KMS-11 (cell line): ENCODE measurements around the gene PLS1.

Experiments
- H2AFZ ChIP-seq: fragments of 200-600 bp; sonication (generic); 2 replicates; pipeline ENCODE4 v1.6.1; 2016; ENCODE audit warnings: antibody characterized with exemption, mixed run types, low read depth
- H3K27ac ChIP-seq: fragments of 200-600 bp; sonication (generic); 2 replicates; pipeline ENCODE4 v1.6.1; 2016; ENCODE audit warnings: mild to moderate bottlenecking, mixed run types
- H3K27me3 ChIP-seq: fragments of 200-600 bp; sonication (generic); 2 replicates; pipeline ENCODE4 v1.6.1; 2017; ENCODE audit warnings: mild to moderate bottlenecking, low read depth, mixed run types, moderate library complexity; ENCODE audit not compliant: insufficient read depth
- H3K36me3 ChIP-seq: fragments of 200-600 bp; sonication (generic); 2 replicates; pipeline ENCODE4 v1.6.1; 2017; ENCODE audit warnings: mild to moderate bottlenecking, mixed run types; ENCODE audit not compliant: insufficient read depth
- H3K4me1 ChIP-seq: fragments of 200-600 bp; sonication (generic); 2 replicates; pipeline ENCODE4 v1.6.1; 2016; ENCODE audit warnings: mild to moderate bottlenecking, low read depth, mixed run types; ENCODE audit not compliant: poor library complexity, severe bottlenecking
- H3K4me2 ChIP-seq: fragments of 200-600 bp; sonication (generic); 2 replicates; pipeline ENCODE4 v1.7.0; 2016; ENCODE audit warnings: mild to moderate bottlenecking, mixed run types
- H3K4me3 ChIP-seq: fragments of 200-600 bp; sonication (generic); IDR thresholded peaks from 2 replicates; pipeline ENCODE4 v1.6.1; 2017; ENCODE audit warnings: low read depth, low read length, mixed read lengths; ENCODE audit not compliant: insufficient read depth
- H3K79me2 ChIP-seq: fragments of 200-600 bp; sonication (generic); 2 replicates; pipeline ENCODE4 v1.6.1; 2016; ENCODE audit warnings: low read depth, mixed run types; ENCODE audit not compliant: insufficient read depth
- H3K9ac ChIP-seq: fragments of 200-600 bp; sonication (generic); 2 replicates; pipeline ENCODE4 v1.6.1; 2016; ENCODE audit warnings: mild to moderate bottlenecking, mixed run types
- H4K20me1 ChIP-seq: fragments of 200-600 bp; sonication (generic); 2 replicates; pipeline ENCODE4 v1.6.1; 2016; ENCODE audit warnings: mild to moderate bottlenecking, mixed run types; ENCODE audit not compliant: insufficient read depth
- TF ChIP-seq, protein P1 (sequence below): fragments of 200-600 bp; sonication (generic); conservative IDR thresholded peaks from 2 replicates; pipeline ENCODE4 v1.6.1; 2017; ENCODE audit warnings: low read depth, mild to moderate bottlenecking, antibody characterized with exemption, low read length, moderate library complexity, mixed read lengths

Gene PLS1

DNA sequence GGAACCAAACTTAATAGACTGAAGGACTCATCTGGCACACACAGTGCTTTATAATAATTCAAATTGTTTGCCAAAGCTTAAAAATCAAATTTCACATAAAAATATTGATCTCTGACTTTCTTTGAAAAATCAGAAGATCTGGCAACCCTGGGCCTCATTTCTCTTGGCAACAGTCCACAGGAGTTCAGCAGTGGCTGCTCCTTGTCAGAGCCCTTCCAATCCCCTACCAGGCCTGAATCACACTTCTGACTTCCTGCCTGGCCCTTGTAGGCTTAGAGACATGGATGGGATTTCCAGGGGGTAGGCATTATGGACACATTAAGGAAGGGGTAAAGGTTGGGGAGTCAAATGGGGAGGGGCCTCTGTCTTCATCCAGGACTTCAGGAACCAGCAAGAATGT is 55.5 kb downstream of the PLS1 start:
- Histone ChIP-seq H3K4me3 (no peak overlapping the region), H3K4me1 (no peaks in the 10 kb centered on the region), H3K4me2 (no peak overlapping the region), H3K9ac (no peak overlapping the region), H2AFZ (no peak overlapping the region), H3K27ac (no peak overlapping the region), H3K36me3 (no peaks in the 10 kb centered on the region), H3K27me3 (no peaks in the 10 kb centered on the region), H4K20me1 (no peaks in the 10 kb centered on the region), H3K79me2 (no peaks in the 10 kb centered on the region)
- TF ChIP-seq, protein P1, sequence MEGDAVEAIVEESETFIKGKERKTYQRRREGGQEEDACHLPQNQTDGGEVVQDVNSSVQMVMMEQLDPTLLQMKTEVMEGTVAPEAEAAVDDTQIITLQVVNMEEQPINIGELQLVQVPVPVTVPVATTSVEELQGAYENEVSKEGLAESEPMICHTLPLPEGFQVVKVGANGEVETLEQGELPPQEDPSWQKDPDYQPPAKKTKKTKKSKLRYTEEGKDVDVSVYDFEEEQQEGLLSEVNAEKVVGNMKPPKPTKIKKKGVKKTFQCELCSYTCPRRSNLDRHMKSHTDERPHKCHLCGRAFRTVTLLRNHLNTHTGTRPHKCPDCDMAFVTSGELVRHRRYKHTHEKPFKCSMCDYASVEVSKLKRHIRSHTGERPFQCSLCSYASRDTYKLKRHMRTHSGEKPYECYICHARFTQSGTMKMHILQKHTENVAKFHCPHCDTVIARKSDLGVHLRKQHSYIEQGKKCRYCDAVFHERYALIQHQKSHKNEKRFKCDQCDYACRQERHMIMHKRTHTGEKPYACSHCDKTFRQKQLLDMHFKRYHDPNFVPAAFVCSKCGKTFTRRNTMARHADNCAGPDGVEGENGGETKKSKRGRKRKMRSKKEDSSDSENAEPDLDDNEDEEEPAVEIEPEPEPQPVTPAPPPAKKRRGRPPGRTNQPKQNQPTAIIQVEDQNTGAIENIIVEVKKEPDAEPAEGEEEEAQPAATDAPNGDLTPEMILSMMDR: no peak

DNA sequence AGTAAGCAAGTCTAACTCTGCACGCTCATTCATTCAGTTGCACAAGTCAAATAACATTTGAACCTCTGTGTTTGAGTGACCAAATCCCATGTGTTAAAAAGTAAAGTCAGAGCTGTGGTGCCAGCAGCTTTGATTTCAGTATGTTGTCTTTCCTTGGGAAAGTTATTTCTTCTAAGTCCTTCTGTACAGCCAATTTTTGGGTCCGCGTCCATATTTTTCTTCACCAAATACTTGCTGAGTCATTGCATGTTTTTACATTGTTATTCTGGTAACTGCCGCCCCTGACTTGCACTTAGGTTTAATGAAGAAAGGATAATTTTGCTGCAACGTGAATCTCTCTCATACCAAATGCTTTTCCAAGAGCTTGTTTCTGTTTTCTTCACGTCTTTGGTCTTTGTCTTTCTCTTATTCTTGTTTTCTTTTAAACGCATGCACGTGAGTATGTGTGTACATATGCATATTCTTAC is 56.7 kb downstream of the PLS1 start:
- no peak overlapping the region for H2AFZ ChIP-seq
- no peaks in the 10 kb centered on the region for H4K20me1 ChIP-seq
- H3K79me2 ChIP-seq: no peaks in the 10 kb centered on the region
- TF ChIP-seq, protein P1: no peak
- H3K4me1 ChIP-seq: no peaks in the 10 kb centered on the region
- no peaks in the 10 kb centered on the region for H3K27me3 ChIP-seq
- H3K36me3 ChIP-seq: no peaks in the 10 kb centered on the region
- no peak overlapping the region for H3K27ac ChIP-seq
- no peak overlapping the region for H3K4me3 ChIP-seq
- no peak overlapping the region for H3K4me2 ChIP-seq
- H3K9ac ChIP-seq: no peak overlapping the region

DNA sequence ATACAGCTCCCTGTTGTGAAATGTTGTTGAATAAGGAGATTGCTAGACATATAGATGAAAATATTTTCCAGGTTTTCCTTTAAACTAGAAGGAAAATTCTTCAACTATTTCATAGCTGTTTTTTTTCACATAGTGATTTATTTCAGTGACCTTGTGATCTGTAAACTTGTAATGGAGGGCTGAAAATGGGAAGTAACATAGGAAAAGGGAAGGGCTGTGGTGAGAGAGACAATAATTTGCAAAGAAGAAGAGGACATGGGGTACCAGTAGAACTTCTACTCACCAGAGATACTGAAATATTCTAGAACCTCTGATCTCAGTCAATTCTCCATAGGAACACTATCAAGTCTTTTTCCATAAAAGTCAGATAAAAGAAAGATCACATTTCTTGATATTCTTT is 60.4 kb downstream of the PLS1 start:
- Histone ChIP-seq H2AFZ (no peak overlapping the region), H3K79me2 (no peaks in the 10 kb centered on the region), H3K9ac (no peak overlapping the region), H3K4me3 (no peak overlapping the region), H4K20me1 (no peaks in the 10 kb centered on the region), H3K27ac (no peak overlapping the region), H3K27me3 (no peaks in the 10 kb centered on the region), H3K36me3 (no peaks in the 10 kb centered on the region), H3K4me1 (peaks cover 9% of the 10 kb centered on the region), H3K4me2 (no peak overlapping the region)
- TF ChIP-seq, protein P1: no peak

DNA sequence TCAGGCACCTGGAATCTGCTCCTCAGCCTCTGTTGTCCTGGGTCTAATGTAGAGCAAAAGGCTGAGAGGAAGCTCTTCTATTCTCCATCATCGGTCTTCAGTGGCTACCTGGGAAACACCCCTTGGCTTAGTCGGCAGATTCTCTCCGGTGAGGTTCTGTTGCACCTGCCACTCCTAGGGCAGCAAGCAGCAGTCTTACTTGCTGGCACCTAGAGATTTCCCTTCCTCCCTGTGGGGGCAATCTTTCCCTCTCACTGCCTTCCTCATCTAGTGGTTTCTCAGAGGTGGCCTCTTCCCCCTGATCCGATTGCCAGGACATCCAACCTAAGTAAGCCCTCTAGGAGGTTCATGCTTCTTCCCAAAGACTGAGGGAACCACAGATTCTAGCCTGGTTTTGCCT is 60.8 kb downstream of the PLS1 start:
- H3K4me1 ChIP-seq: peaks cover 9% of the 10 kb centered on the region
- H3K9ac ChIP-seq: no peak overlapping the region
- H3K27me3 ChIP-seq: no peaks in the 10 kb centered on the region
- H3K27ac ChIP-seq: no peak overlapping the region
- no peak overlapping the region for H2AFZ ChIP-seq
- H3K4me2 ChIP-seq: no peak overlapping the region
- no peaks in the 10 kb centered on the region for H4K20me1 ChIP-seq
- no peak overlapping the region for H3K4me3 ChIP-seq
- H3K79me2 ChIP-seq: no peaks in the 10 kb centered on the region
- no peaks in the 10 kb centered on the region for H3K36me3 ChIP-seq
- TF ChIP-seq, protein P1: no peak
